GM21526 (cell line): ENCODE results near the gene SH2D3A.
"Not testable (repeated sequence)": the region's sequence is repeated elsewhere in the genome, so short reads cannot be mapped to it uniquely, and the experiment has no call there.

Source experiments
- ATAC-seq: cut with Tn5 transposase; IDR thresholded peaks from one replicate; pipeline ENCODE4 v1.9.1; 2021; ENCODE audit warnings: moderate library complexity; ENCODE audit not compliant: unreplicated experiment, low FRiP score

The SH2D3A gene

DNA sequence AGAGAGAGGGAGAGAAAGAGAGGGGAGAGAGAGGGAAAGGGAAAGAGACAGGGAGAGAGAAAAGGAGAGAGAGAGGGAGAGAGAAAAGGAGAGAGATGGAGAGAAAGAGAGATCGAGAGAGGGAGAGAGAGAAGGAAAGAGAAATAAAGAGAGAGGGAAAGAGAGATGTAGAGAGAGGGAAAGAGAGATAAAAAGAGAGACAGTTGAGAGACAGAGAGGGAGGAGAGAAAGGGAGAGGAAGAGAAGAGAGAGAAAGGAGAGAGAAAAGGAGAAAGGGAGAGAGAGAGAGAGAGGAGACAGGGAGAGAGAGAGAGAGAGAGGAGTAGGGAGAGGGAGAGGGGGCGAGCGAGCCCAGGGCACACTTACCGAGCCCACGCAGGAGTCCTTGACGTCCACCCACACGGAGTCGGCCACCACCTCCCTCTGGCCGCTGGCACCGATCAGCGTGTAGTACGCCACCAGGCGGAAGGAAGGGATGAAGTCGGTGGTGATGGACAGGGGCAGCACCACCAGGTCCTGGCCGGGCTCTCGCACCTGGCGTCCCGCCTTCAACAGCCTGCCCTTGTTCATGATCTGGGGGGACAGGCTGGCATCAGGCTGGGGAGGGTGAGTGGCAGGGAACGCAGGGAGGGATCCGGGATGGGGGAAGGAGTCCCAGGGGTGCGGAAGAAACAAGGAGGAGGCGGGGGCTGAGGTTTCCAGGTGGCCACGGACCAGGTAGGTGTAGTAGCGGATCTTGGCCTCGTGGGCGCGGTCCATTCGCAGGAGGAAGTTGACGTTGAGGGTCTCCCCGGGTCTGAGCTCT is 56.8 kb downstream of the SH2D3A start:
- no peak for ATAC-seq

DNA sequence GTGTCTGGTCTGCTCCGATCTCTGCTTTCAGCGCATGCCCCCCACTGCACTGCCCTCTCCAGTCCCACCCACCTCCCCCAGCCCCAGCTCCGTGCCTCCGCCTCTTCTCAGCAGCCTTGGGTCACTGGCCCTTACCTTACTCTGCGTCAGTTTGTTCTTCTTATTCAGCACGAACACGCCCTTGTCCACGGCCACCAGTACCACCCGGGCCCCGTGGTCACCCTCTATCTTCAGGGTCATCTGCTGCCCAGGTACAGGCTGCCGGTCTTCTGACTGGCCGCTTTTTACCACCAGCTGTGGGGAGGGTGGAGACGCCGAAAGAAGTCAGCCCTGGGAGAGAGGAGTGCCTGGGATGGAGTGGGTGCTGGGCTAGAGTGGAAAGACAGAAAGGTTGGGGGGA is 57.7 kb downstream of the SH2D3A start:
- ATAC-seq, result no peak

DNA sequence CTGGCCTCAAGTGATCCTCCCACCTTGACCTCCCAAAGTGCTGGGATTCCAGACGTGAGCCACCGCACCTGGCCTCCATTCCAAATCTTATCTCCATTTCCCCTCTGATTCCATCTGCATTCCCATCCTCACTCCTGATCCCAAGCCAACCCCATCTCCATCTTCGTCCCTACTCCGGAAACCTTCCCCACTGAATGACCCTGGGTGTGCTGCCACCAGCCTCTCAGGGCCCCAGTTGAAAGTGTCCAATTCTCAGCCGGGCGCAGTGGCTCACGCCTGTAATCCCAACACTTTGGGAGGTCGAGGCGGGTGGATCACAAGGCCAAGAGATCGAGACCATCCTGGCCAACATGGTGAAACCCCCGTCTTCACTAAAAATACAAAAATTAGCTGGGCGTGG is 58.3 kb downstream of the SH2D3A start:
- not testable (repeated sequence) for ATAC-seq

DNA sequence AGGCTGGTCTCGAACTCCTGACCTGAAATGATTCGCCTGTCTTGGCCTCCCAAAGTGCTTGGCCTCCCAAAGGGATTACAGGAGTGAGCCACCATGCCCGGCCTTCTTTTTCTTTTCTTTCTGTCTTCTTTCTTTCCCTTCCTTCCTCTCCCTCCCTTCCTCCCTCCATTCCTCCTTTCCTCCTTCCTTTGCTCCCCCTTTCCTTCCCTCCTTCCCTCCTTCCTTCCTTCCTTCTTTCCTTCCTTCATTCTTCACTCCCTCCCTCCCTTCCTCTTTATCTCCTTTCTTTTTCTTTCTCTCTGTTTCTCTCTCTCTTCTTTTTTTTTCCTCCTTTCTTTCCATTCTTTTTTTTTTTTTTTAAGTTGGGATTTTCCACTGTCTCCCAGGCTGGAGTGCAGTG is 58.9 kb downstream of the SH2D3A start:
- no peak for ATAC-seq

DNA sequence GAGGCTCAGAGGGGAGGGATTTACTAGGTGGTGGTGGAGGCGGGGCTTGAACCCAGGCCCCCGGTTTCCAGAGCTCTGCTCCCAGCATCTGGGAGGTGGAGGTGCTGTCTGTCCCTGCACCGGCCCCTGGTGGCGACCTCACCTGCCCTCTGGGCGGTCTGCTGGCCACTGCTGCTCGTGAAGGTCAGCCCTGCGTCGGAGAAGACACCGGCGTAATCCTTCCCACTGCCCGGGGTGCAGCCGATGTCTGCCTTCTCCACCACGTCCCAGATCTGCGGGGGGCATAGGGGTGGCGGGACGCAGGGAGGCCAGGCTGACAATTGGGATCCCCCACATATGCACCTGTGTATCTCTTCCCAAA is 59.6 kb downstream of the SH2D3A start:
- no peak for ATAC-seq

DNA sequence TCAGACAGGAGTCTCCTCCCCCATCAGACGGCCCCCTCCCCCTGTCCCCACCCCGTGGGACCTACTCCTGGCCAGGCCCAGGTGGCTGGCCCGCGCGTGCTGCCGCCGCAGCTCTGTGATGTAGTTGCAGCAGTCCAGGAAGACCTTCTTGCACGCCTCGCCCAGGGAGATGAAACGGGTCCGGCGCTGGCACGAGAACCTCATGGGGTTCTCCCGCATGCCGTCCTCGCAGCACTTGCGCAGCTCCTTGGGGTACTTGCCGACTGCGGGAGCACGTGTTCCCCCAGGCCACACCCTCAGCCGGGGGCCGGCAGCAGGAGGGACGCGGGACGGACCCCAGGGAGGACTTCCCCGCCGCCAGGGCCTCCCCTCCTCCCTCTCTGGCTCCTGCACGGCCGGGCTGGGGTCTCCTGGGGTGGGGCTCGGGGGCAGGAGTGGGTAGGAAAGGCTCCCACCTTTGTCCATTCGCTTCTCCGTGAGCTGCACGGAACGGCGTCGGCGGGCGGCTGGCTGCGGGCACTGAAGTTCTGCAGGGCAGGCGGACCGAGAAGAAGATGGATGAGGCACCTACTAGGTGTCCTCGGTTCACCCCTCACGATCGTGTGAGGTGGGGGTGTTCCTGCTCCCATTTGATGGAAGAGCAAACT is 60.1 kb downstream of the SH2D3A start:
- ATAC-seq, result no peak

DNA sequence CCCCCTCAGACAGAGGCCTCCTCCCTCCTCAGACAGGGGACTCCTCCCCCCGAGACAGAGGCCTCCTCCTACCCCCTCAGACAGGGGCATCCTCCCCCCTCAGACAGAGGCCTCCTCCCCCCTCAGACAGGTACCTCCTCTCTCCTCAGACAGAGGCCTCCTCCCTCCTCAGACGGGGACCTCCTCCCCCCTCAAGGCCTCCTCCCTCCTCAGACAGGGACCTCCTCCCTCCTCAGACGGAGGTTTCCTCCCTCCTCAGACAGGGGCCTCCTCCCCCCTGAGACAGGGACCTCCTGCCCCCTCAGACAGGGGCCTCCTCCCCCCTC is 60.6 kb downstream of the SH2D3A start:
- ATAC-seq, result no peak

DNA sequence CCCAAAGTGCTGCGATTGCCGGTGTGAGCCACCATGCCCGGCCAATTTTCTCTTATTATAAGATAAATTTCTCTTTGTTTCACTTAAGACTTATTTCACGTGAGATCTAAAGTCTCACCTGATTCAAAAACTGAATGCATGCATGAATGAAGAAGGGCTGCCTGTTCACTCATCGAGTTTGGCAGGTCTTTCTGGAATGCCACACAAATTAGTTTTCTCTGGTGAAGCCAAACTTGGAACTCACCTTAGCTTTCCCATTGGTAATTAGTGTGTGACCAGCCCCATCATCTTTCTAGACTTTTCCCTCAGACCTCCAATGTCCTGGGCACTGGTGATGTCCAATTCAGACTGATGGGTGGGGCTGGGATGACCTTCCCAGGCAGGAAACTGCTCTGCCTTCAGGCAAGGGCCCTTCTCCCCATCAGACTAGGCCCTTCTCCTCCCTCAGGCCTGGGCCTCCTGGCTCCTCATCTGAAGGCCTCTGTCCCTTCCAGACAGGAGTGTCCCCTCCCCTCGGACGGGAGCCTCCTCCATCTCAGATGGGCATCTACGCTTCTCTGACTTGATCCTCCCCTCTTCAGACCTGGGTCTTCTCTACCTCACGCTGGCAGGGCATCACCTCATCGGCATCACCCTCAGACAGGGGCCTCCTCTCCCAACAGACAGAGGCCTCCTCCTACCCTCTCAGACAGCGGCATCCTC is 61.2 kb downstream of the SH2D3A start:
- ATAC-seq, result no peak
